HG03103 (cell line): ENCODE measurements around the gene BCAR3.
"Not testable (repeated sequence)": the region's sequence is repeated elsewhere in the genome, so short reads cannot be mapped to it uniquely, and the experiment has no call there.

Source experiments
- ATAC-seq: cut with Tn5 transposase; IDR thresholded peaks from one replicate; pipeline ENCODE4 v1.9.1; 2021; ENCODE audit warnings: low read depth; ENCODE audit not compliant: unreplicated experiment

BCAR3 gene

GRCh38 chr1:93559695-93560094 lies 121.9 kb downstream of the BCAR3 start:
- ATAC-seq = no peak

- ATAC-seq = no peak
Measured at GRCh38 chr1:93559045-93559444, 122.6 kb downstream of the BCAR3 start.

- ATAC-seq = no peak
Measured at GRCh38 chr1:93556291-93556690, 125.3 kb downstream of the BCAR3 start.

- ATAC-seq = no peak
Measured at GRCh38 chr1:93554883-93555872, 126.5 kb downstream of the BCAR3 start.

- not testable (repeated sequence) for ATAC-seq
Measured at GRCh38 chr1:93553886-93554490, 127.6 kb downstream of the BCAR3 start.

GRCh38 chr1:93552741-93553455 lies 128.7 kb downstream of the BCAR3 start:
- no peak for ATAC-seq

GRCh38 chr1:93549811-93550210 lies 131.8 kb downstream of the BCAR3 start:
- no peak for ATAC-seq

GRCh38 chr1:93549131-93549530 lies 132.5 kb downstream of the BCAR3 start:
- ATAC-seq = no peak

GRCh38 chr1:93546162-93546863 lies 135.3 kb downstream of the BCAR3 start:
- ATAC-seq = no peak

- ATAC-seq = no peak
Measured at GRCh38 chr1:93542398-93542797, 139.2 kb downstream of the BCAR3 start.

GRCh38 chr1:93541045-93541444 lies 140.6 kb downstream of the BCAR3 start:
- no peak for ATAC-seq

- no peak for ATAC-seq
Measured at GRCh38 chr1:93537924-93538323, 143.7 kb downstream of the BCAR3 start.

- no peak for ATAC-seq
Measured at GRCh38 chr1:93537396-93537795, 144.2 kb downstream of the BCAR3 start.

- no peak for ATAC-seq
Measured at GRCh38 chr1:93533677-93534076, 148.0 kb downstream of the BCAR3 start.

- no peak for ATAC-seq
Measured at GRCh38 chr1:93532780-93533378, 148.8 kb downstream of the BCAR3 start.

- ATAC-seq = no peak
Measured at GRCh38 chr1:93531193-93531592, 150.4 kb downstream of the BCAR3 start.

- ATAC-seq = no peak
Measured at GRCh38 chr1:93528412-93528811, 153.2 kb downstream of the BCAR3 start.

- no peak for ATAC-seq
Measured at GRCh38 chr1:93526431-93526830, 155.2 kb downstream of the BCAR3 start.

- no peak for ATAC-seq
Measured at GRCh38 chr1:93525431-93525830, 156.2 kb downstream of the BCAR3 start.

- ATAC-seq = no peak
Measured at GRCh38 chr1:93522721-93523120, 158.9 kb downstream of the BCAR3 start.
